GM12878 (cell line): ENCODE data around the gene SIGLEC6. TPM values are rescaled to one million over a fixed set of nuclear protein-coding genes. Genes with fewer than 3 reads are reported as not detected.
"Not testable (repeated sequence)": the region's sequence is repeated elsewhere in the genome, so short reads cannot be mapped to it uniquely, and the experiment has no call there.

ENCODE experiments used
- ATAC-seq: fragments of 200-7000 bp; cut with Tn5 transposase; 3 replicates; pipeline ENCODE4 v1.9.1; 2020; ENCODE audit warnings: mild to moderate bottlenecking, moderate library complexity
- BruUV-seq: library from RNA; stranded (reverse); fragments of 400-500 nt; replicated peaks from 2 replicates; lab custom pipeline; 2021; lab: Mats Ljungman, UMichigan
- CTCF ChIA-PET: fragments of 300-600 bp; sonication (Branson Sonifier 250); formaldehyde crosslinking; extraction: SDS; loops from one replicate; lab custom pipeline; 2021; ENCODE audit warnings: inconsistent platforms; lab: Yijun Ruan, JAX
- POLR2A ChIA-PET: fragments of 350-600 bp; formaldehyde crosslinking; extraction: SDS; loops from one replicate; lab custom pipeline; 2021; ENCODE audit warnings: inconsistent platforms; lab: Charles Lee
- RAD21 ChIA-PET: fragments of 300-600 bp; sonication (Branson Sonifier 250); formaldehyde crosslinking; loops from one replicate; lab custom pipeline; 2023; ENCODE audit warnings: antibody characterized with exemption; ENCODE audit not compliant: unreplicated experiment; lab: Charles Lee
- SMC1A ChIA-PET: fragments of 300-600 bp; sonication (Branson Sonifier 250); formaldehyde crosslinking; loops from one replicate; lab custom pipeline; 2023; ENCODE audit not compliant: unreplicated experiment, uncharacterized antibody; lab: Charles Lee
- DNase-seq: peaks from one replicate; pipeline ENCODE4 v3.0.0-alpha.2; 2011; ENCODE audit warnings: low read depth, low spot score
- FAIRE-seq: peaks from 3 replicates; lab custom pipeline; 2011; peaks lifted over from hg19 to GRCh38; lab: Jason Lieb, UNC
- H2AFZ ChIP-seq: 2 replicates; pipeline ENCODE4 v1.6.0; 2011; ENCODE audit warnings: low read depth, low read length, control low read depth; ENCODE audit not compliant: control insufficient read depth
- H3K27ac ChIP-seq: 2 replicates; pipeline ENCODE4 v1.5.1; 2011; ENCODE audit warnings: control low read depth; ENCODE audit not compliant: control insufficient read depth, insufficient read depth
- H3K27me3 ChIP-seq, 2 experiments: replicated peaks in 1 of 2; 2 replicates each; pipeline versions ENCODE4 v1.6.0 to v1.6.1; 2011; ENCODE audit warnings: low read length in 1 of 2; ENCODE audit not compliant: control insufficient read depth in 2 of 2, insufficient read depth in 2 of 2
- H3K36me3 ChIP-seq, 2 experiments: 2 replicates each; pipeline ENCODE4 v1.5.1; 2011; ENCODE audit warnings: low read length in 1 of 2; ENCODE audit not compliant: control insufficient read depth in 2 of 2, insufficient read depth in 2 of 2
- H3K4me1 ChIP-seq: 2 replicates; pipeline ENCODE4 v1.6.1; 2011; ENCODE audit warnings: mild to moderate bottlenecking, low read length, moderate library complexity, mixed read lengths; ENCODE audit not compliant: control insufficient read depth, insufficient read depth
- H3K4me2 ChIP-seq: 2 replicates; pipeline ENCODE4 v1.6.0; 2011; ENCODE audit warnings: control low read depth; ENCODE audit not compliant: control insufficient read depth, insufficient read depth
- H3K4me3 ChIP-seq: fragments of 200-600 bp; sonication (generic); 2 replicates; pipeline ENCODE4 v1.5.1; 2016
- H3K79me2 ChIP-seq: 2 replicates; pipeline ENCODE4 v1.6.0; 2011; ENCODE audit warnings: low read length; ENCODE audit not compliant: control insufficient read depth, insufficient read depth
- H3K9ac ChIP-seq: 2 replicates; pipeline ENCODE4 v1.8.0; 2011; ENCODE audit warnings: low read length, control low read depth, mixed read lengths; ENCODE audit not compliant: control insufficient read depth, insufficient read depth
- H3K9me3 ChIP-seq: replicated peaks from 3 replicates; pipeline ENCODE4 v1.5.1; 2011; ENCODE audit warnings: mild to moderate bottlenecking, low read length; ENCODE audit not compliant: control insufficient read depth, insufficient read depth
- H4K20me1 ChIP-seq: 2 replicates; pipeline ENCODE4 v1.6.0; 2011; ENCODE audit not compliant: control insufficient read depth, insufficient read depth
- CHD2 ChIP-seq: IDR thresholded peaks from 2 replicates; pipeline ENCODE4 v1.6.1; 2011; ENCODE audit warnings: low read depth, low read length, improper control_type of control experiment, borderline replicate concordance
- ETV6 ChIP-seq, 2 experiments: fragments of 450-650 bp in 1 of 2; IDR thresholded peaks in 1 of 2; conservative IDR thresholded peaks in 1 of 2; 2 replicates each; pipeline ENCODE4 v1.6.1; 2014; ENCODE audit warnings: antibody characterized with exemption in 1 of 2, borderline replicate concordance in 1 of 2, low read depth in 1 of 2, mild to moderate bottlenecking in 1 of 2, moderate library complexity in 1 of 2
- FOXK2 ChIP-seq: fragments of 450-650 bp; IDR thresholded peaks from 2 replicates; pipeline ENCODE4 v1.6.1; 2017; ENCODE audit warnings: mild to moderate bottlenecking, moderate library complexity
- FOXM1 ChIP-seq: IDR thresholded peaks from 2 replicates; pipeline ENCODE4 v1.6.1; 2012; ENCODE audit warnings: low read depth, mild to moderate bottlenecking, inconsistent platforms, low read length, moderate library complexity
- GATAD2B ChIP-seq: fragments of 450-650 bp; conservative IDR thresholded peaks from 2 replicates; pipeline ENCODE4 v1.6.1; 2017; ENCODE audit warnings: low read depth, mild to moderate bottlenecking, moderate library complexity
- NR2C2 ChIP-seq: IDR thresholded peaks from 2 replicates; pipeline ENCODE4 v1.6.1; 2011; ENCODE audit warnings: borderline replicate concordance, low read depth; ENCODE audit not compliant: control insufficient read depth, insufficient read length
- PAX5 ChIP-seq: IDR thresholded peaks from 2 replicates; pipeline ENCODE4 v1.6.1; 2011; ENCODE audit warnings: low read depth, low read length, borderline replicate concordance
- RUNX3 ChIP-seq: IDR thresholded peaks from 2 replicates; pipeline ENCODE4 v1.6.1; 2012; ENCODE audit warnings: low read length, inconsistent platforms
- WGBS: methylation state at CpG from one replicate; pipeline ENCODE4 v1.1.6; 2016; ENCODE audit warnings: low lambda C conversion rate; ENCODE audit not compliant: insufficient replicate concordance, insufficient coverage; ENCODE audit errors: missing lambda C conversion rate; 5-methylcytosine and 5-hydroxymethylcytosine counted together
- in situ Hi-C: fragments of 300-500 bp; cut with MboI; formaldehyde crosslinking; loops from 9 replicates; pipeline ENCODE4 v1.14.3; 2018; ENCODE audit warnings: mixed read lengths
- intact Hi-C: fragments of 100-400 bp; cut with micrococcal nuclease; formaldehyde crosslinking; loops from one replicate; pipeline ENCODE4 v1.14.2; 2022; ENCODE audit not compliant: unreplicated experiment
- polyA plus RNA-seq, 11 experiments: library from polyadenylated mRNA; depleted of rRNA in 4 of 11; unstranded in 6 of 11; stranded (reverse) in 5 of 11; fragments of >200 nt; fragmentation: Nextera tagmentation in 4 of 11; fragmentation: Illumina TruSeq in 1 of 11; extraction: Ambion mirVana in 4 of 11; extraction: Trizol in 1 of 11; gene quantifications; 1 replicate in 1 of 11; 2 replicates in 10 of 11; pipeline versions ENCODE4 v1.2.1 to v1.2.3, GENCODE V29; 2011 to 2016; ENCODE audit warnings: inconsistent platforms in 2 of 11, missing spikeins in 2 of 11, low read depth in 1 of 11
- total RNA-seq, 4 experiments: library from RNA; depleted of rRNA in 3 of 4; stranded (reverse); fragments of >200 nt in 3 of 4; fragmentation: Illumina TruSeq in 1 of 4; extraction: Trizol in 1 of 4; gene quantifications; 2 replicates each; pipeline versions ENCODE4 v1.2.1 to v1.2.3, GENCODE V29; 2013 to 2021

Gene SIGLEC6
- total and polyA plus RNA-seq, 10 of the 15 experiments (the other 5 are each of a cell fraction or from before 2014, with no cell fraction given), result 0.08 to 0.40 (median 0.27) TPM; not detected in 2

DNA sequence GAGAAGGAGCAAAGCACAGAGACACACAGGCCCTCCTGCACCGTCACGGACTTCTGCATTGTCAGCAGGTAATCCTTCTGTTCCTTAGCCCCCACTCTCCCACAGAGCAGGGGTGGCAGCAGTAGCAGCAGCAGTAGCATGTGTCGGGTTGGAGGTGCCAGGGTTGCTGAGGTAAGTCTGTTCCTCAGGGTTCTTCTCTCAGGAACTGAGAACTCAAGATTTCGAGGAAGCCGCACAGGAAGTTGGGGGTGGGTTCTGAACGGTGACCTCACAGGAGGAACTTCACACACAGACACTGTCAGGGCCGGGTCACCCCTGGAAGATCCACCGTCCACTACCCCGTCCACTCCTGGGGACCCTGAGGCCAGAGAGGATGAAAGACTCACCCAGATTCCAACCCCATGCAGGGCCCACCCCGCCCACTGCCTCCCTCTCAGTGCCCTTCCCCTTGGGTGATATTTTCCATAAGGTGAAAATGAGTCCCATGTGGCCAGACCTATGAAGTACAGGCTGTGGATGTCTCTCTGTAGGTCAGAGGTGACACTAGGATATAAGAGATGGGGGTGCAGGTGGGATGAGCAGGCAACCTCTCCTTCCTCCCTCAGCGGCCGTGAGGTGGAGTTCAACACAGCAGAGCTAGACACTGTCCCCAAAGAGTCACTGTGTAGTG, 29.7 kb downstream of the SIGLEC6 start, which contains the start of gene SIGLEC12:
SIGLEC12 (minus strand) TSS at position 207 of the 670 bp plus-strand sequence; CDS start at position 140, 67 bp downstream.
- no peak for FAIRE-seq
- ChIA-PET POLR2A (no interaction called here), SMC1A (no interaction called here), RAD21 (no interaction called here), CTCF (interaction anchor here (2.3 to 6.9 kb wide), 2 partner anchors 14 to 160 kb away, joined by 8 to 39 read pairs; no protein-coding TSS in a partner anchor)
- in situ Hi-C loops, result no loop called here
- Histone ChIP-seq H3K27me3 (0 out of 4 replicates have a peak, but pooled peaks cover 0 to 2% of the 10 kb centered on the region in 2 experiments), H3K4me2 (0 out of 2 replicates have a peak within 1 kb of the TSS, but pooled peaks have one; percentile 8), H3K27ac (no peak within 1 kb of the TSS), H3K36me3 (no peaks in the 10 kb centered on the region), H2AFZ (no peak within 1 kb of the TSS; the same call in 1 of the 2 replicates), H3K9me3 (no peaks in the 10 kb centered on the region; the same call in 2 of the 3 replicates), H3K9ac (no peak within 1 kb of the TSS), H3K79me2 (no peaks in the 10 kb centered on the region), H3K4me3 (no peak within 1 kb of the TSS), H3K4me1 (peaks cover 4% of the 10 kb centered on the region; the same call in 1 of the 2 replicates), H4K20me1 (no peaks in the 10 kb centered on the region)
- WGBS, result 20% methylated on average over 12 of the region's 12 CpGs
- TF ChIP-seq RUNX3 (no peak), FOXK2 (no peak), ETV6 (conservative IDR thresholded peaks at IDR 0.05 in 1 of 2, IDR thresholded peaks at IDR 0.05 in 1 of 2; ENCODE audit: borderline replicate concordance in 1 of 2, low read depth in 1 of 2) (no peak), CHD2 (no peak), GATAD2B (no peak), FOXM1 (no peak), PAX5 (no peak), NR2C2 (no peak)
- BruUV-seq, result no TSS peak
- DNase-seq, result no peak
- intact Hi-C loops, result no loop called here
- no peak for ATAC-seq

DNA sequence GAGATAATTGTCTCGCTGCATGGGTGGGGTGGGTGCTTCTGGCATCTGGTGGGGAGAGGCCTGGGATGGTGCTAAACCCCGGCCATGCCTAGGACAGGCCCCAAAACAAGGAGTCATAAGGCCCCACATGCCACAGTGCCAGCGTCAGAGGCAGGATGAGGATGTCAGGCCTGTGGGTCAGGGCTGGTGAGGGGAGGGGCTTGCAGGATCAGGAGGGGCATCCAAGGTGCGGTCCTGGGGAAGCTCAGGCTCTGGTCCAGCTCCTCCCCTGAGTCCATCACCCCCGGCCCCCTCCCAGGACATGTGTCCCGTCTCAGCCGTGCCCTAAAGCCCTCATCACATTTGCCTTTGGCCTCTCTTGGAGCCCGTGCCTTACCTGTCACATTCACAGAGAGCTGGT, 30.5 kb downstream of the SIGLEC6 start:
- RAD21 ChIA-PET, H3K9me3 ChIP-seq, in situ Hi-C loops, H3K36me3 ChIP-seq, intact Hi-C loops, BruUV-seq, H3K4me2 ChIP-seq, H3K27me3 ChIP-seq, H2AFZ ChIP-seq, ATAC-seq, CTCF ChIA-PET, H4K20me1 ChIP-seq, H3K79me2 ChIP-seq, POLR2A ChIA-PET, DNase-seq, FAIRE-seq, H3K4me3 ChIP-seq, SMC1A ChIA-PET, H3K27ac ChIP-seq, H3K4me1 ChIP-seq, H3K9ac ChIP-seq: not testable (repeated sequence)
- WGBS, result 42% methylated on average over 7 of the region's 8 CpGs
